ENCODE results near the gene NRIP3.

GRCh38 chr11:9037046-9037780 lies 33.4 kb upstream of the NRIP3 start:
- TF ChIP-seq YY1 (IDR thresholded peaks at IDR 0.05; ENCODE audit: insufficient read depth, insufficient read length): no peak
- TF ChIP-seq ZNF274 (IDR thresholded peaks at IDR 0.05; ENCODE audit: low read depth, low read length): no peak

All from NT2/D1 (cell line).